Measurements from ENCODE around the gene AMER3. TPM values are rescaled to one million over a fixed set of nuclear protein-coding genes. Genes with fewer than 3 reads are reported as not detected.

AMER3 gene
- total and polyA plus RNA-seq, 2 of the 4 experiments (the other 2 are of a cell fraction), result not detected

- H4K91ac ChIP-seq (ENCODE audit: insufficient read depth, low read depth, low read length), result no peak overlapping the region
- no peak overlapping the region for H2BK15ac ChIP-seq (ENCODE audit: low read depth, low read length)
- H3K9me3 ChIP-seq (ENCODE audit: control insufficient read depth, insufficient read depth, low read length), result no peaks in the 10 kb centered on the region
- H2BK5ac ChIP-seq (ENCODE audit: low read depth, low read length, poor library complexity, severe bottlenecking), result no peak overlapping the region
- ATAC-seq (ENCODE audit: low read depth) (no peak), DNase-seq (no peak)
- H3K18ac ChIP-seq (ENCODE audit: low read depth, low read length), result no peak overlapping the region
- H2AK9ac ChIP-seq (replicated peaks; ENCODE audit: low read depth, low read length, poor library complexity), result no peak overlapping the region
- intact Hi-C loops (cut with micrococcal nuclease) (no loop called here), in situ Hi-C loops (cut with MboI; ENCODE audit: low sequenced_read_pairs) (no loop called here), dilution Hi-C loops (cut with HindIII; ENCODE audit: low sequenced_read_pairs, unreplicated experiment) (no loop called here)
- no peak overlapping the region for H2AK5ac ChIP-seq (ENCODE audit: low read depth, low read length)
- H3K36me3 ChIP-seq (ENCODE audit: control insufficient read depth, insufficient read depth, low read length), result no peaks in the 10 kb centered on the region
- no peaks in the 10 kb centered on the region for H3K9me1 ChIP-seq (ENCODE audit: insufficient read depth, low read length)
- H2BK20ac ChIP-seq (ENCODE audit: low read depth, low read length), result no peak overlapping the region
- no peak overlapping the region for H4K5ac ChIP-seq (ENCODE audit: low read depth, low read length)
- no peak overlapping the region for H3K4me3 ChIP-seq (ENCODE audit: insufficient read depth, low read depth, low read length)
- H3K4me1 ChIP-seq (ENCODE audit: control insufficient read depth, insufficient read depth, low read length), result no peaks in the 10 kb centered on the region
- H3K56ac ChIP-seq (ENCODE audit: extremely low read depth, insufficient read depth, low read length), result no peak overlapping the region
- H4K20me1 ChIP-seq (ENCODE audit: insufficient read depth, low read length), result no peaks in the 10 kb centered on the region
- H3K27me3 ChIP-seq (ENCODE audit: control insufficient read depth, insufficient read depth, low read length), result no peaks in the 10 kb centered on the region
- WGBS, 2 experiments (ENCODE audit: extremely low coverage in 2 of 2, insufficient read length in 1 of 2), result no CpG with 5 or more reads among the region's 17 CpGs
- CTCF ChIA-PET, result no interaction called here
- H3K14ac ChIP-seq (replicated peaks; ENCODE audit: low read depth, low read length), result no peak overlapping the region
- no peak overlapping the region for H3K9ac ChIP-seq (ENCODE audit: low read depth, low read length)
- no TSS peak for BruUV-seq (replicated peaks)
- H2BK120ac ChIP-seq (ENCODE audit: low read depth, low read length), result no peak overlapping the region
- H3K4me2 ChIP-seq (ENCODE audit: low read depth, low read length), result no peak overlapping the region
- H3K27ac ChIP-seq (ENCODE audit: insufficient read depth, low read length), result no peak overlapping the region
- POLR2A ChIA-PET (ENCODE audit: unreplicated experiment), result no interaction called here
- TF ChIP-seq RFX5 (IDR thresholded peaks at IDR 0.05; ENCODE audit: low read depth, low read length), result no peak
- no peak for TF ChIP-seq SMC3 (IDR thresholded peaks at IDR 0.05; ENCODE audit: low read depth, low read length)
- no peak for TF ChIP-seq MAFK (IDR thresholded peaks at IDR 0.05; ENCODE audit: low read depth, low read length)
- TF ChIP-seq CTCF (conservative IDR thresholded peaks at IDR 0.05; ENCODE audit: low read depth, low read length), result no peak
- no peak for TF ChIP-seq MXI1 (IDR thresholded peaks at IDR 0.05; ENCODE audit: borderline replicate concordance, low read depth, low read length)
- no peak for TF ChIP-seq MAZ (IDR thresholded peaks at IDR 0.05; ENCODE audit: borderline replicate concordance, low read depth, low read length)
- no peak for TF ChIP-seq BHLHE40 (IDR thresholded peaks at IDR 0.05; ENCODE audit: low read depth, low read length)
- TF ChIP-seq, protein P1, sequence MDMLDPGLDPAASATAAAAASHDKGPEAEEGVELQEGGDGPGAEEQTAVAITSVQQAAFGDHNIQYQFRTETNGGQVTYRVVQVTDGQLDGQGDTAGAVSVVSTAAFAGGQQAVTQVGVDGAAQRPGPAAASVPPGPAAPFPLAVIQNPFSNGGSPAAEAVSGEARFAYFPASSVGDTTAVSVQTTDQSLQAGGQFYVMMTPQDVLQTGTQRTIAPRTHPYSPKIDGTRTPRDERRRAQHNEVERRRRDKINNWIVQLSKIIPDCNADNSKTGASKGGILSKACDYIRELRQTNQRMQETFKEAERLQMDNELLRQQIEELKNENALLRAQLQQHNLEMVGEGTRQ (IDR thresholded peaks at IDR 0.05; ENCODE audit: low read depth, low read length), result no peak
- no peak for TF ChIP-seq RAD21 (IDR thresholded peaks at IDR 0.05; ENCODE audit: low read length)
- TF ChIP-seq FOS (IDR thresholded peaks at IDR 0.05; ENCODE audit: low read depth, low read length), result no peak
- no peak for TF ChIP-seq CEBPB (IDR thresholded peaks at IDR 0.05; ENCODE audit: low read depth, low read length)
- TF ChIP-seq RCOR1 (IDR thresholded peaks at IDR 0.05; ENCODE audit: insufficient replicate concordance, low read length), result no peak
- TF ChIP-seq, protein P2, sequence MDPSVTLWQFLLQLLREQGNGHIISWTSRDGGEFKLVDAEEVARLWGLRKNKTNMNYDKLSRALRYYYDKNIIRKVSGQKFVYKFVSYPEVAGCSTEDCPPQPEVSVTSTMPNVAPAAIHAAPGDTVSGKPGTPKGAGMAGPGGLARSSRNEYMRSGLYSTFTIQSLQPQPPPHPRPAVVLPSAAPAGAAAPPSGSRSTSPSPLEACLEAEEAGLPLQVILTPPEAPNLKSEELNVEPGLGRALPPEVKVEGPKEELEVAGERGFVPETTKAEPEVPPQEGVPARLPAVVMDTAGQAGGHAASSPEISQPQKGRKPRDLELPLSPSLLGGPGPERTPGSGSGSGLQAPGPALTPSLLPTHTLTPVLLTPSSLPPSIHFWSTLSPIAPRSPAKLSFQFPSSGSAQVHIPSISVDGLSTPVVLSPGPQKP (IDR thresholded peaks at IDR 0.05; ENCODE audit: borderline replicate concordance, low read depth, low read length), result no peak
- TF ChIP-seq CHD1 (IDR thresholded peaks at IDR 0.05; ENCODE audit: low read depth, low read length), result no peak
- no peak for TF ChIP-seq NFE2L2 (IDR thresholded peaks at IDR 0.05; ENCODE audit: low read depth, low read length)
- no peak for TF ChIP-seq POLR2A (IDR thresholded peaks at IDR 0.05; ENCODE audit: low read depth, low read length)
- no peak overlapping the region for H3K23ac ChIP-seq (ENCODE audit: low read depth, low read length)
- H3K79me1 ChIP-seq (ENCODE audit: low read depth in 1 of 2, low read length in 2 of 2), result no peaks in the 10 kb centered on the region
- H4K8ac ChIP-seq (ENCODE audit: low read depth in 2 of 2, low read length in 2 of 2), result no peak overlapping the region
- H2AFZ ChIP-seq (replicated peaks; ENCODE audit: low read length, poor library complexity), result no peak overlapping the region
- no peak overlapping the region for H3K4ac ChIP-seq (ENCODE audit: low read depth, low read length)
These were observed 13.0 kb downstream of the AMER3 start for GRCh38 chr2:130768191-130768855.
